Fibroblast of the aortic adventitia (primary cell): ENCODE results near the gene BNIP5. TPM values are rescaled to one million over a fixed set of nuclear protein-coding genes. Genes with fewer than 3 reads are reported as not detected.

Source experiments
- DNase-seq: peaks from one replicate; pipeline ENCODE4 v3.0.0-alpha.2; 2010; ENCODE audit warnings: low read depth
- H3K4me3 ChIP-seq: 2 replicates; pipeline ENCODE4 v1.5.1; 2011; ENCODE audit warnings: low read depth, mild to moderate bottlenecking, control low read depth, low read length, moderate library complexity
- CTCF ChIP-seq: IDR thresholded peaks from 2 replicates; pipeline ENCODE4 v1.5.1; 2011; ENCODE audit warnings: mild to moderate bottlenecking, low read length, control low read depth, inconsistent platforms; ENCODE audit not compliant: insufficient read depth
- total RNA-seq: library from RNA; depleted of rRNA; stranded (reverse); fragments of >200 nt; gene quantifications from 2 replicates; pipeline ENCODE4 v1.2.3, GENCODE V29; 2012; ENCODE audit warnings: low replicate concordance

BNIP5 gene
- total RNA-seq, 1 donor = not detected

GRCh38 chr6:36360241-36361054 lies 23.8 kb upstream of the BNIP5 start:
- H3K4me3 ChIP-seq = peak overlapping the region; percentile 22
- DNase-seq = peak; percentile 87
- peak; percentile 82 for TF ChIP-seq CTCF

- H3K4me3 ChIP-seq = no peak overlapping the region
- peak; percentile 82 for DNase-seq
- no peak for TF ChIP-seq CTCF
These were observed 21.7 kb upstream of the BNIP5 start for GRCh38 chr6:36358226-36358915.

- TF ChIP-seq CTCF = no peak
These were observed 21.2 kb upstream of the BNIP5 start for GRCh38 chr6:36357872-36358225.

GRCh38 chr6:36355819-36356218 lies 19.1 kb upstream of the BNIP5 start:
- TF ChIP-seq CTCF = no peak
- peak; percentile 89 for DNase-seq

More at GRCh38 chr6:36357872-36358225, 21.2 kb upstream of the BNIP5 start:
- no peak overlapping the region for H3K4me3 ChIP-seq
- no peak for DNase-seq

GRCh38 chr6:36353411-36353915 lies 16.8 kb upstream of the BNIP5 start:
- no peak overlapping the region for H3K4me3 ChIP-seq
- no peak for TF ChIP-seq CTCF
- peak; percentile 52 for DNase-seq

More at GRCh38 chr6:36355819-36356218, 19.1 kb upstream of the BNIP5 start:
- no peak overlapping the region for H3K4me3 ChIP-seq

- H3K4me3 ChIP-seq = no peak overlapping the region
- TF ChIP-seq CTCF = no peak
- DNase-seq = no peak
These were observed 15.9 kb upstream of the BNIP5 start for GRCh38 chr6:36352477-36353157.
